HG03175 (cell line): ENCODE measurements around the gene CLK1.

Experiments used
- ATAC-seq: cut with Tn5 transposase; IDR thresholded peaks from one replicate; pipeline ENCODE4 v1.9.1; 2021; ENCODE audit warnings: mild to moderate bottlenecking, moderate library complexity; ENCODE audit not compliant: unreplicated experiment

The CLK1 gene

DNA sequence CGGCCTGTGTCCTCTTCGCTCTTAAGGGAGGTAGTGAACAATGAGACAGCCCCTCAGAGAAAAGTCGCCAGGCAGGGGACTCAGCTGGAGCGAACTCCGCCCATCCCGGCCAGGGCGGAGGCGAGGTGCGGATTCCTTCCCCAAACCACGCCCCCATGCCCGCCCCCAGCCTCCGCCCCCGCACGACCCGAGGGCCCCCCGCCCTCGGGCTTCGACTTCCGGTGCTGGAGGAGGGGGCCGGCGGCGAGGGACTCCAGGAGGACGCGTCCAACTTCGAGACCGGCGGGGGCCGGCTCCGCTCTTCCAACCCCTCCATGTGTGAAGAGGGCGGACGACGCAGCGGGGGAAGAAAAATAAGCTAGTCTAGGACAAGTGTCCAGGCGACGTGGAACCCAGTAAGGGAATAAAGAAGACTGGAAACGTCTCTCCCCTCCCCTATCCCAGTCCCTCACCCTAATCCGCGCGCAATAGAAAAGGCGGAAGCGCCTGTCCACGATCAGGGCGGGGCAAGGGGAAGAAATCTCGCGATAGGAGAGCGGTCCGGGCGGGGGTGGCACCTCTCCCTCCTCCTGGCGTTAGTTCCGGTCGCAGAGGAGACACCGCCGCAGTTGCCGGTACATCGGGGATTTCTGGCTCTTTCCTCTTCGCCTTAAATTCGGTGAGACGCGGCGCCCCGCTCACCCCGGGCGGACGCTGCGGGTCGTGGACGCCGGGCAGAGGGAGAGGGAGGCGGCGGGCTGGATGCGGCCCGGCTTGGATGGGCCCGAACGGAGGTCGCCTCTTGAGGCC lies 52.9 kb downstream of the CLK1 start, which contains the start of gene BZW1:
BZW1 (plus strand) TSS at position 578 of the 789 bp plus-strand sequence. CDS start 1,308 bp downstream, outside the sequence.
- ATAC-seq, result peak; percentile 84

DNA sequence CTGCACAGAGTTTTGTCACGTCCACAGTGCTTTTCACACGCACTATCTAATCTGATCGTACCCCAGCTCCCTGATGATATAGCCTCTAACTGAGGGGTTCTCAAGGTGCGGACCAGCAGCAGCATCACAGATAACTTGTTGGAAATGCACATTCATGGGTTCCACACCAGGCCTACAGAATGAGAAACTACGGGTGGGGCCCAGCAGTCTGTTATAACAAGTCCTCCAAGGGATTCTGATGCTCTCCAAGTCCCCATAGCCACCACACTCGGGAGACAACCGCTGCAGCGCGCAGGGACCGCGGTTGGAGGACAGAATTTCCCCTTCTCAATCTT lies 53.5 kb downstream of the CLK1 start:
- ATAC-seq, result no peak

DNA sequence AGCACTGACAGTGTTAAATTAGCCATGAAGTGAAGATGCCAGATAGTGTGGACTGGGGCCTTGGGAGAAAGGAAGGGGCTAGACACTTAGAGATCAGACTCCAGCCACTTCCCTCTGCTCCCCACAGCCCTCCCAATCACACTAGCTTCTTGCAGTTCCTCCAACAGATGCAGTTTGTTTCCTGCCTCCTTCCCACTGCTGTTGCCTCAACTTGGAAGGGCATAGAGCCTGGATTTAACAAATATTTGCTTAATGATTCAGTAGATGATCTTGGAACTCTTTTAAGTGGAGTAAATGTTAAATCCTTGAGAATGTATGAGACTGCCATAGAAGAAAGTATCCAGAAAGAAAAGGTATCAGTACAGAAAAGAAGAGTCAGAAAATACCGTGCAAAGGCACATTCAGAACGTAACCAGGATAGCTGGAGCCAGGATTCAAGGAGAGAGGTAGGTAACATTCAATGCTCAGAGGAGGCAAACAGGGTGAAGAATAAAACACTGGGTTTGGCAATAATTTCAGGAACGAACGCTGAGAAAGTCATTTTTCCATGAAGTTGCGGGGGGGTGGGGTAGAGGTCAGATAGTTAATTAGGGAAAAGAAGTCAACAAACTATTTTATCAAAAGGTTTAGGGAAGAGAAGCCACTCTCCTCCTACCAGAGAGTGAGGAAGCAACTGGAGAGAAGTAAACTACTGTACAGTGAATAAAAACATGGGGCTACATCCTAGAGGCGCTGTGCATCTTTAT lies 54.0 kb downstream of the CLK1 start:
- no peak for ATAC-seq

DNA sequence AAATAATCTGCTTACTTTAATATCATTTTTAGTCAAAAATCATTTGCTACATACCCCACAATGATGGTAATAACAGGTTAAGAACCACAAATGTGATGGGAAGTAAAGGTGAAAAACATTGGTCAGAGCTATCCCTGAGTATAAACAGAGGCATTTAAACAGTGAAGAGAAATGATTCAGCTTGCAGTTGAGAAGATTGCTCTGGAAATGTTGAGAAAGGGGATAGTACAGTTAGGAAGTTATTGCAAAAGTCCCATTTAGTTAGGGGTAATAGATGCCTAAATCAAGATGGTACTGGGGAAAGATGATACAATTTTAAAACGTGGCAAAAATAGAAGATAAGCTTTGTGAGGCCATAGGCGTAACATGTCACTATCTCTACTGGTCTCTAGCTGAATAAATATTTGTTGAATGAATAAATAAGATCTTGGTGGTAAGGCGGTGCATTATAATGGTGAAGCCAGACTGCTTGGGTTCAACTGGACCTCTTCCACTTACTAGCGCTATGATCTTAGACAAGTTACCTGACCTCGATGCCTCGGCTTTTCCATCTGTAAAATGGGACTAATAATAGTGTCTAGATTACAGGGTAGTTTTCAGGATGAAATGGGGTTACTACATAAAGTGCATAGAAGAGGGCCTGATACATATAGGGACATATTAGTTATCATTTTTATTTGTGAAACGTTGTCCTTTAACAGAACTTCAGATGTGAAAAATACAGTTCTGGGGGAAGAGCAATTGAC lies 54.8 kb downstream of the CLK1 start:
- ATAC-seq, result no peak
